Effector CD4-positive, alpha-beta T cell (primary cell): Measurements from ENCODE around the gene HOATZ. TPM values are rescaled to one million over a fixed set of nuclear protein-coding genes. Genes with fewer than 3 reads are reported as not detected.

ENCODE experiments used
- DNase-seq: peaks from one replicate; pipeline ENCODE4 v3.0.0-alpha.2; 2020
- total RNA-seq: gene quantifications from one replicate; lab custom pipeline; 2026; lab: John Stamatoyannopoulos, UW

Gene HOATZ
- total RNA-seq: not detected

GRCh38 chr11:111514216-111515031 lies at the start of gene HOATZ:
Gene HOATZ (plus strand): TSS chr11:111514778. CDS start chr11:111514785, 7 bp downstream.
- DNase-seq: no peak

- DNase-seq: no peak
Observed at GRCh38 chr11:111465400-111465799, 49.2 kb upstream of the HOATZ start.

GRCh38 chr11:111466615-111467014 lies 48.0 kb upstream of the HOATZ start:
- no peak for DNase-seq

- no peak for DNase-seq
Observed at GRCh38 chr11:111469200-111469599, 45.4 kb upstream of the HOATZ start.

GRCh38 chr11:111472228-111472627 lies 42.4 kb upstream of the HOATZ start:
- DNase-seq: no peak

- DNase-seq: no peak
Observed at GRCh38 chr11:111474432-111474831, 40.1 kb upstream of the HOATZ start.

GRCh38 chr11:111476366-111476765 lies 38.2 kb upstream of the HOATZ start:
- DNase-seq: no peak

GRCh38 chr11:111476956-111477355 lies 37.6 kb upstream of the HOATZ start:
- no peak for DNase-seq

GRCh38 chr11:111477898-111478297 lies 36.7 kb upstream of the HOATZ start:
- no peak for DNase-seq

- no peak for DNase-seq
Observed at GRCh38 chr11:111479666-111480065, 34.9 kb upstream of the HOATZ start.

- no peak for DNase-seq
Observed at GRCh38 chr11:111483431-111483830, 31.1 kb upstream of the HOATZ start.

- DNase-seq: no peak
Observed at GRCh38 chr11:111490496-111490895, 24.1 kb upstream of the HOATZ start.

GRCh38 chr11:111494040-111494439 lies 20.5 kb upstream of the HOATZ start:
- no peak for DNase-seq

- DNase-seq: no peak
Observed at GRCh38 chr11:111499483-111499882, 15.1 kb upstream of the HOATZ start.

GRCh38 chr11:111500481-111500880 lies 14.1 kb upstream of the HOATZ start:
- DNase-seq: no peak

GRCh38 chr11:111502611-111503010 lies 12.0 kb upstream of the HOATZ start:
- DNase-seq: no peak

GRCh38 chr11:111510311-111510710 lies 4.3 kb upstream of the HOATZ start:
- DNase-seq: no peak

GRCh38 chr11:111512296-111513239 lies 2.0 kb upstream of the HOATZ start, which contains the start of gene BTG4:
Gene BTG4 (minus strand): TSS chr11:111512386. CDS start chr11:111498776, 13,610 bp downstream.
- no peak for DNase-seq

- DNase-seq: no peak
Observed at GRCh38 chr11:111513240-111513605, 1.4 kb upstream of the HOATZ start.

- no peak for DNase-seq
Observed at GRCh38 chr11:111515591-111515990, 1.0 kb downstream of the HOATZ start.

GRCh38 chr11:111518668-111519067 lies 4.1 kb downstream of the HOATZ start:
- no peak for DNase-seq

GRCh38 chr11:111520560-111520959 lies 6.0 kb downstream of the HOATZ start:
- DNase-seq: no peak

GRCh38 chr11:111521135-111521534 lies 6.6 kb downstream of the HOATZ start:
- no peak for DNase-seq

GRCh38 chr11:111522426-111522825 lies 7.8 kb downstream of the HOATZ start:
- DNase-seq: no peak
